Mammary epithelial cell (primary cell): Measurements from ENCODE around the gene ING3.

Source experiments
- EZH2 ChIP-seq: IDR thresholded peaks from 2 replicates; pipeline ENCODE4 v1.6.1; 2012; ENCODE audit warnings: low read length, inconsistent platforms, borderline replicate concordance
- TF ChIP-seq, protein P1 (sequence below), 2 donors: IDR thresholded peaks in 1 of 2; conservative IDR thresholded peaks in 1 of 2; 2 replicates each; pipeline ENCODE4 v1.5.1; 2011 to 2012; ENCODE audit warnings: inconsistent platforms in 2 of 2, low read length in 2 of 2, mild to moderate bottlenecking in 2 of 2, control low read depth in 1 of 2, low read depth in 1 of 2; ENCODE audit not compliant: insufficient read depth in 1 of 2; ENCODE audit errors: extremely low read depth in 1 of 2

DNA sequence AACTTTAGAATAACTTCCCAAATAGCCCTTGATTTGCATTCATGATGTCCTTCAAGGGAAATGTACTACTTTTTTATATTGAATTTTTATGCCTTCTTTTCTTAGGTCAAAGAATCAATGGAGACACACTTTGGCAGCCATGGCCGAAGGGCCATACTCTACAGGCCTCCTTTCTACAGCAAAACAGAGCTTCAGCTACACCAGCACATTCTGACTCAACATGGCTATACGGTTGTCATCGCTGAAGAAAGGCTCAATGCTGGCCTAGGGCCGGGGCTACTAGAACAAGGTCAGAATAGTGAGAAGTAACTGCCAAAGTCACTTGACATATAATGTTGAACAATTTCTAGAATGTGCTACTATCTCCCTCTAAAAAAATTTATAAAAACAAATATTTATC lies 65.0 kb downstream of the ING3 start:
- TF ChIP-seq, protein P1, sequence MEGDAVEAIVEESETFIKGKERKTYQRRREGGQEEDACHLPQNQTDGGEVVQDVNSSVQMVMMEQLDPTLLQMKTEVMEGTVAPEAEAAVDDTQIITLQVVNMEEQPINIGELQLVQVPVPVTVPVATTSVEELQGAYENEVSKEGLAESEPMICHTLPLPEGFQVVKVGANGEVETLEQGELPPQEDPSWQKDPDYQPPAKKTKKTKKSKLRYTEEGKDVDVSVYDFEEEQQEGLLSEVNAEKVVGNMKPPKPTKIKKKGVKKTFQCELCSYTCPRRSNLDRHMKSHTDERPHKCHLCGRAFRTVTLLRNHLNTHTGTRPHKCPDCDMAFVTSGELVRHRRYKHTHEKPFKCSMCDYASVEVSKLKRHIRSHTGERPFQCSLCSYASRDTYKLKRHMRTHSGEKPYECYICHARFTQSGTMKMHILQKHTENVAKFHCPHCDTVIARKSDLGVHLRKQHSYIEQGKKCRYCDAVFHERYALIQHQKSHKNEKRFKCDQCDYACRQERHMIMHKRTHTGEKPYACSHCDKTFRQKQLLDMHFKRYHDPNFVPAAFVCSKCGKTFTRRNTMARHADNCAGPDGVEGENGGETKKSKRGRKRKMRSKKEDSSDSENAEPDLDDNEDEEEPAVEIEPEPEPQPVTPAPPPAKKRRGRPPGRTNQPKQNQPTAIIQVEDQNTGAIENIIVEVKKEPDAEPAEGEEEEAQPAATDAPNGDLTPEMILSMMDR (conservative IDR thresholded peaks at IDR 0.05 in 1 of 2, IDR thresholded peaks at IDR 0.05 in 1 of 2; ENCODE audit: extremely low read depth in 1 of 2, insufficient read depth in 1 of 2, low read depth in 1 of 2, low read length in 2 of 2): no peak
- TF ChIP-seq EZH2: no peak
